Measurements from ENCODE around the gene KIF20A.
"Not testable (repeated sequence)": the region's sequence is repeated elsewhere in the genome, so short reads cannot be mapped to it uniquely, and the experiment has no call there.

The KIF20A gene

DNA sequence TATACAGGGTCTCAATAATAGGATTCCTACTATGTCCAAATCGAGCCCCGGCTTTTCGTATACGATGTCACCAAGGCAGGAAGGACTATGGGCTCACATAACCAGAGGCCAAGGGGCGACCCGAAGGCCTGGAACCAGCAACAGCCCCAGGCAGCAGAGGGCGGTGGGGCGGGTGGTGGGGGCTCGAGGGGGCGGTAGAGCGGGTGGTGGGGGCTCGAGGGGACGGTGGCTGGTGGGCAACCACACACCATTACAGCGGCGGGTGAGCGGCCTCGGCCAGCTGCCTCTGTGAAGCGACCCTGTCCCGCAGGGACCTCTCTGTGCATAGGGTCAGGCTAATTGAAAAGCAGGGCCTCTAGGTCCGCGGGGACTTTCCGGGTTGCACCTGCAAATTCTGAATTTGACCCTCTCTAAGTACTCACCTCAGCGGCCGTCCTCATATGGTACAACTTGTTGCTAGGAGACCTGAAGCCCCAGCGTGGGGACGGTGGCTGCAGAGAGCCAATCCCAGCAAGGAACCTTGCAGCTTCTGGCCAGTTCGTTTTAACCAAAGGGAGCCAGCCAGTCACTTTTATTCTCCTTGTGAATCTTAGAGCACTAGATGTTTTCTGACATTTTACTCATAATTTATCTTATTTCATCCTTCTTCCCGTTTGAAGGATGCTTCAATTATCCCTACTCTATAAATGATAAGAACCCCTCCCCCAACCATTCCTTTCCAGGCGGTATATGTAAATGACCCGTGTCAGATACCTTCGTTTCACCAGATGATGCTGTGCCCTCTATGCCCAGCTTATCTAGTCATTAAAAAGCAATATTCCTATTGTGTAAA lies 39.7 kb upstream of the KIF20A start, which contains the start of gene NME5:
TSS of gene NME5 (minus strand) at position 480 of the 832 bp plus-strand sequence. CDS start 648 bp downstream, outside the sequence.
- H3K4me2 ChIP-seq (ENCODE audit: low read length) = peak within 1 kb of the TSS; percentile 35
- no peaks in the 10 kb centered on the region for H3F3A ChIP-seq (ENCODE audit: control insufficient read depth, insufficient read depth)
- no peak within 1 kb of the TSS for H3K27ac ChIP-seq (ENCODE audit: low read depth, low read length)
- H3K9me2 ChIP-seq (replicated peaks; ENCODE audit: control insufficient read depth, low read length) = no peaks in the 10 kb centered on the region
- H4K20me1 ChIP-seq (ENCODE audit: control insufficient read depth, insufficient read depth, low read depth, low read length) = no peaks in the 10 kb centered on the region
- H3K36me3 ChIP-seq (ENCODE audit: control insufficient read depth, low read length) = no peaks in the 10 kb centered on the region
- H3K27me3 ChIP-seq (ENCODE audit: control insufficient read depth, low read length) = no peaks in the 10 kb centered on the region
- TF ChIP-seq EZH2phosphoT487 (IDR thresholded peaks at IDR 0.05; ENCODE audit: borderline replicate concordance, low read length) = no peak
- H3K4me1 ChIP-seq (ENCODE audit: control insufficient read depth, low read length) = peaks cover 9% of the 10 kb centered on the region
- 0 out of 2 replicates have a peak, but pooled peaks cover 3% of the 10 kb centered on the region for H3K9me3 ChIP-seq (ENCODE audit: control insufficient read depth, insufficient read depth, low read length)
- H3K4me3 ChIP-seq (ENCODE audit: low read length) = peak within 1 kb of the TSS; percentile 23; the same call in 1 of the 2 replicates
- no peaks in the 10 kb centered on the region for H3K79me2 ChIP-seq (ENCODE audit: control insufficient read depth, low read length)

DNA sequence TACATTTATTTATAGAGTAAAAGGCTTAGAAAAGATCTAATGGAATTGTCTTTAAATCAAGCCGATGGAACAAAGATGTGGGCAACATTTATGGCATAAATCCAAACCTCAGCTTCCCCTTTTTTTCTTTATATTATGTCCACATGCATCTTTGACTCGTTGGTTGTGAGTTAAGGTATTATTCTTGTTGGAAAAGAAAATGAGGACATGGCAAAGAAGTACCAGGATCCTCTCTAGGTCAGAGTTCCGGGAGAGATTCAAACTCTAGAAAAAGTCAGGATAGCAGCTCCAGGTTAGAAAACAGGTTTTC lies 39.2 kb upstream of the KIF20A start:
- Histone ChIP-seq H3K36me3 (ENCODE audit: control insufficient read depth, low read length) (no peaks in the 10 kb centered on the region), H3K4me1 (ENCODE audit: control insufficient read depth, low read length) (peaks cover 9% of the 10 kb centered on the region), H3K9me2 (replicated peaks; ENCODE audit: control insufficient read depth, low read length) (no peaks in the 10 kb centered on the region), H3K4me2 (ENCODE audit: low read length) (no peak overlapping the region; the same call in 1 of the 2 replicates), H3K27me3 (ENCODE audit: control insufficient read depth, low read length) (no peaks in the 10 kb centered on the region), H3K79me2 (ENCODE audit: control insufficient read depth, low read length) (no peaks in the 10 kb centered on the region), H3K9me3 (ENCODE audit: control insufficient read depth, insufficient read depth, low read length) (0 out of 2 replicates have a peak, but pooled peaks cover 3% of the 10 kb centered on the region), H3K27ac (ENCODE audit: low read depth, low read length) (no peak overlapping the region), H4K20me1 (ENCODE audit: control insufficient read depth, insufficient read depth, low read depth, low read length) (no peaks in the 10 kb centered on the region), H3K4me3 (ENCODE audit: low read length) (no peak overlapping the region), H3F3A (ENCODE audit: control insufficient read depth, insufficient read depth) (no peaks in the 10 kb centered on the region)
- TF ChIP-seq, protein P1, sequence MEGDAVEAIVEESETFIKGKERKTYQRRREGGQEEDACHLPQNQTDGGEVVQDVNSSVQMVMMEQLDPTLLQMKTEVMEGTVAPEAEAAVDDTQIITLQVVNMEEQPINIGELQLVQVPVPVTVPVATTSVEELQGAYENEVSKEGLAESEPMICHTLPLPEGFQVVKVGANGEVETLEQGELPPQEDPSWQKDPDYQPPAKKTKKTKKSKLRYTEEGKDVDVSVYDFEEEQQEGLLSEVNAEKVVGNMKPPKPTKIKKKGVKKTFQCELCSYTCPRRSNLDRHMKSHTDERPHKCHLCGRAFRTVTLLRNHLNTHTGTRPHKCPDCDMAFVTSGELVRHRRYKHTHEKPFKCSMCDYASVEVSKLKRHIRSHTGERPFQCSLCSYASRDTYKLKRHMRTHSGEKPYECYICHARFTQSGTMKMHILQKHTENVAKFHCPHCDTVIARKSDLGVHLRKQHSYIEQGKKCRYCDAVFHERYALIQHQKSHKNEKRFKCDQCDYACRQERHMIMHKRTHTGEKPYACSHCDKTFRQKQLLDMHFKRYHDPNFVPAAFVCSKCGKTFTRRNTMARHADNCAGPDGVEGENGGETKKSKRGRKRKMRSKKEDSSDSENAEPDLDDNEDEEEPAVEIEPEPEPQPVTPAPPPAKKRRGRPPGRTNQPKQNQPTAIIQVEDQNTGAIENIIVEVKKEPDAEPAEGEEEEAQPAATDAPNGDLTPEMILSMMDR (IDR thresholded peaks at IDR 0.05; ENCODE audit: low read depth, low read length, poor library complexity, severe bottlenecking) = no peak
- TF ChIP-seq EZH2phosphoT487 (IDR thresholded peaks at IDR 0.05; ENCODE audit: borderline replicate concordance, low read length) = no peak

DNA sequence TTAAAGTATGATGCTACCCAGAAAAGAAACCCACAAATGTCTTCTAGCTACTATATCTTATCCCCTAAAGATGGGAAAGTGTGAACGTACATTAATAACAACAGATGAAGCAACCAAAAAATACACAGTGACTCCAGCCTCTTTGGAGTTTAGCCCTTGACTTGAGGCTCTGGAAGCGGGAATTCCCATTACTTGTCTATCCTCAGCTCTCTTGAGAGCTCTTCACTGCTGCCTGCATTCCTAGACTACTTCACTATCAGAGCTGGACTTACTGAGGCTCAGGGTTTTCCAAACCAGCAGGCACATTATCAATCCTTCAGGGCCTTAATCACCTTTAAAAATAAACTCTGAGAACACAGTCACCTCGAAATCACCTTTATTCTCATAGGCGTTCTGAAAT lies 38.6 kb upstream of the KIF20A start:
- TF ChIP-seq EZH2phosphoT487 (IDR thresholded peaks at IDR 0.05; ENCODE audit: borderline replicate concordance, low read length) = no peak
- TF ChIP-seq, protein P1 (IDR thresholded peaks at IDR 0.05; ENCODE audit: low read depth, low read length, poor library complexity, severe bottlenecking) = no peak
- H3K4me2 ChIP-seq (ENCODE audit: low read length) = no peak overlapping the region
- H3K9me2 ChIP-seq (replicated peaks; ENCODE audit: control insufficient read depth, low read length) = no peaks in the 10 kb centered on the region
- H3K27me3 ChIP-seq (ENCODE audit: control insufficient read depth, low read length) = no peaks in the 10 kb centered on the region
- no peaks in the 10 kb centered on the region; the same call in 1 of the 2 replicates for H3F3A ChIP-seq (ENCODE audit: control insufficient read depth, insufficient read depth)
- H4K20me1 ChIP-seq (ENCODE audit: control insufficient read depth, insufficient read depth, low read depth, low read length) = no peaks in the 10 kb centered on the region
- peaks cover 9% of the 10 kb centered on the region for H3K4me1 ChIP-seq (ENCODE audit: control insufficient read depth, low read length)
- no peaks in the 10 kb centered on the region for H3K79me2 ChIP-seq (ENCODE audit: control insufficient read depth, low read length)
- H3K9me3 ChIP-seq (ENCODE audit: control insufficient read depth, insufficient read depth, low read length) = 0 out of 2 replicates have a peak, but pooled peaks cover 3% of the 10 kb centered on the region
- H3K4me3 ChIP-seq (ENCODE audit: low read length) = no peak overlapping the region
- H3K36me3 ChIP-seq (ENCODE audit: control insufficient read depth, low read length) = no peaks in the 10 kb centered on the region
- no peak overlapping the region for H3K27ac ChIP-seq (ENCODE audit: low read depth, low read length)

DNA sequence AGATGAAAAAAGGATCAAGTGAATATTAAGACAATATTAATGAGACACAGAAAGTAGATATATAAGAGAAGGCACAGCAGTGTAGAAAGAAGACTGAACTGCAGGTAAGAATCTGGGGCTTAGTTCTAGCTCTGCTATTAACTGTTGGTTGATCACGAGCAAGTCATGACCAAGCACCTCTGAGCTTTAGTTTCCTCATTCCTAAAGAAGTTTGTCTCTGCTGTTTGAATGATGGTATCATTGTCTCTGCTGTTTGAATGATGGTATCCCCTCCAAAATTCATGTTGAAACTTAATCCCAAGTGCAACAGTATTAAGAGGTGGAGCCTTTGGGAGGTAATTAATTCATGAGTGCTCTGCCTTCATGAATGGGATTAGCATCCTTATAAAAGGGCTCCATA lies 37.2 kb upstream of the KIF20A start:
- TF ChIP-seq, protein P1 (IDR thresholded peaks at IDR 0.05; ENCODE audit: low read depth, low read length, poor library complexity, severe bottlenecking) = no peak
- no peak for TF ChIP-seq EZH2phosphoT487 (IDR thresholded peaks at IDR 0.05; ENCODE audit: borderline replicate concordance, low read length)
- Histone ChIP-seq H3K79me2 (ENCODE audit: control insufficient read depth, low read length) (no peaks in the 10 kb centered on the region), H4K20me1 (ENCODE audit: control insufficient read depth, insufficient read depth, low read depth, low read length) (no peaks in the 10 kb centered on the region), H3K36me3 (ENCODE audit: control insufficient read depth, low read length) (no peaks in the 10 kb centered on the region), H3K9me3 (ENCODE audit: control insufficient read depth, insufficient read depth, low read length) (0 out of 2 replicates have a peak, but pooled peaks cover 3% of the 10 kb centered on the region), H3K27me3 (ENCODE audit: control insufficient read depth, low read length) (no peaks in the 10 kb centered on the region), H3K4me2 (ENCODE audit: low read length) (no peak overlapping the region), H3K4me1 (ENCODE audit: control insufficient read depth, low read length) (peaks cover 9% of the 10 kb centered on the region), H3K9me2 (replicated peaks; ENCODE audit: control insufficient read depth, low read length) (no peaks in the 10 kb centered on the region), H3K4me3 (ENCODE audit: low read length) (no peak overlapping the region), H3F3A (ENCODE audit: control insufficient read depth, insufficient read depth) (no peaks in the 10 kb centered on the region; the same call in 1 of the 2 replicates), H3K27ac (ENCODE audit: low read depth, low read length) (no peak overlapping the region)

DNA sequence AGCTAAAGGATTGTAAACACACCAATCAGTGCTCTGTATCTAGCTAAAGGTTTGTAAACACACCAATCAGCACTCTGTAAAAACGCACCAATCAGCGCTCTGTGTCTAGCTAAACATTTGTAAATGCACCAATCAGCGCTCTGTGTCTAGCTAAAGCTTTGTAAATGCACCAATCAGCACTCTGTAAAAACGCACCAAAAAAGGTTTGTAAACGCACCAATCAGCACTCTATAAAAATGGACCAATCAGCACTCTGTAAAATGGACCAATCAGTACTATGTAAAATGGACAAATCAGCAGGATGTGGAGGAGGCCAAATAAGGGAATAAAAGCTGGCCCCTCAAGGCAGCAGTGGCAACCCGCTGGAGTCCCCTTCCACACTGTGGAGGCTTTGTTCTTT lies 35.3 kb upstream of the KIF20A start:
- H3K9me2 ChIP-seq (replicated peaks; ENCODE audit: control insufficient read depth, low read length); H3K27me3 ChIP-seq (ENCODE audit: control insufficient read depth, low read length); H3F3A ChIP-seq (ENCODE audit: control insufficient read depth, insufficient read depth); H4K20me1 ChIP-seq (ENCODE audit: control insufficient read depth, insufficient read depth, low read depth, low read length); H3K4me3 ChIP-seq (ENCODE audit: low read length); H3K27ac ChIP-seq (ENCODE audit: low read depth, low read length); H3K79me2 ChIP-seq (ENCODE audit: control insufficient read depth, low read length); H3K4me2 ChIP-seq (ENCODE audit: low read length); H3K36me3 ChIP-seq (ENCODE audit: control insufficient read depth, low read length); H3K4me1 ChIP-seq (ENCODE audit: control insufficient read depth, low read length); H3K9me3 ChIP-seq (ENCODE audit: control insufficient read depth, insufficient read depth, low read length): not testable (repeated sequence)

Data from DOHH2 (cell line).